ENCODE data around the gene ZBTB7C.

DNA sequence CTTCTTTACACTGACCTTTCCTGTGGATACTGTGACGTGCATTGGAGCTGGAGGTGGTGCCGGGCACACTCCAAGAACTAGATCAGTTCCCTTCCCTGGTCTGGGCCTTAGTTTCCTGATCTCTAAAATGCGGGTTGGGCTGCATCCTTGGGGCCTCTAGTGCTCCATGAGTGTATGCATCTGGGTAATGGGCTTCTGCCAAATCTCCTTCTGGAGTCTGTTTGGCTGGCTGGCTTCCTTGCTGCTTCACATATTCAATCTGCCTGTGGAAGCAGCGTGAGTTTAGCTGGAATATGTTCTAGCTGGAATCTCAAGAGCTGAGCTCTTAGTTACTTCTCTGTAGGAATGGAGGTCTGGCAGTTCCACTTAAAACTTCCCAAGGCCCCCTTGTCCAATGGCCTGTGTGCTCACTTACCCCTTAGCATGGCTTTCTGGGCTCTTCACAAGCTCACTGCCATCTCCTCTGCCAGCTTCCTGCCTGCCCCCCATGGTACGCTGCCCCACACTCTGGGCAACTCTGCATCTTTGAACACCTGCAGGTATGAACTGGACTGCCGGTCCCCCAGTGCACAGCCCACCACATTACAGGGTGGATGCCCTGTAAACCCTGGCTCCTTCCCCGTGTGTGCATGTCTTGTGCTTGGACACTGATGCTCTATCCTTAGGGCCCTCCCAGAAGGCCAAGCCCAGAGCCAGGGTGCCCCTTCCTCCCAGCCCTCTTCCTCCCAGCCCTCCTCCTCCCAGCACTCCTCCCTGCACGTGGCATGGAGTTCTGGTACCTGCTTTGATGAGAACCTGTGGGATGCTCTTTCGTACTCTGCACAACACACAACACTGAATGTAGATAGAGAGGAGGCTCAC, 375.2 kb downstream of the ZBTB7C start:
- TF ChIP-seq, protein P1, sequence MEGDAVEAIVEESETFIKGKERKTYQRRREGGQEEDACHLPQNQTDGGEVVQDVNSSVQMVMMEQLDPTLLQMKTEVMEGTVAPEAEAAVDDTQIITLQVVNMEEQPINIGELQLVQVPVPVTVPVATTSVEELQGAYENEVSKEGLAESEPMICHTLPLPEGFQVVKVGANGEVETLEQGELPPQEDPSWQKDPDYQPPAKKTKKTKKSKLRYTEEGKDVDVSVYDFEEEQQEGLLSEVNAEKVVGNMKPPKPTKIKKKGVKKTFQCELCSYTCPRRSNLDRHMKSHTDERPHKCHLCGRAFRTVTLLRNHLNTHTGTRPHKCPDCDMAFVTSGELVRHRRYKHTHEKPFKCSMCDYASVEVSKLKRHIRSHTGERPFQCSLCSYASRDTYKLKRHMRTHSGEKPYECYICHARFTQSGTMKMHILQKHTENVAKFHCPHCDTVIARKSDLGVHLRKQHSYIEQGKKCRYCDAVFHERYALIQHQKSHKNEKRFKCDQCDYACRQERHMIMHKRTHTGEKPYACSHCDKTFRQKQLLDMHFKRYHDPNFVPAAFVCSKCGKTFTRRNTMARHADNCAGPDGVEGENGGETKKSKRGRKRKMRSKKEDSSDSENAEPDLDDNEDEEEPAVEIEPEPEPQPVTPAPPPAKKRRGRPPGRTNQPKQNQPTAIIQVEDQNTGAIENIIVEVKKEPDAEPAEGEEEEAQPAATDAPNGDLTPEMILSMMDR (conservative IDR thresholded peaks at IDR 0.05; ENCODE audit: low read depth, low read length) = no peak
- TF ChIP-seq EZH2 (IDR thresholded peaks at IDR 0.05; ENCODE audit: borderline replicate concordance, low read depth, low read length, poor library complexity, severe bottlenecking) = no peak
